ENCODE measurements around the gene DIP2C. TPM values are rescaled to one million over a fixed set of nuclear protein-coding genes. Genes with fewer than 3 reads are reported as not detected.

DIP2C gene
- total RNA-seq, 1 donor from 2014 or later: 10.1 TPM

- H3K4me1 Mint-ChIP-seq: peaks cover 59% of the 10 kb centered on the region
- TF ChIP-seq CTCF (IDR thresholded peaks at IDR 0.05) (no peak), EZH2 (IDR thresholded peaks at IDR 0.05) (no peak), EZH2phosphoT487 (IDR thresholded peaks at IDR 0.05) (no peak)
- Histone ChIP-seq H2AFZ (replicated peaks) (no peak overlapping the region), H3K27me3 (no peaks in the 10 kb centered on the region), H3K4me3 (no peak overlapping the region), H3K27ac (no peak overlapping the region), H3K36me3 (no peaks in the 10 kb centered on the region), H3K4me1 (peaks cover 41% of the 10 kb centered on the region), H3K4me2 (no peak overlapping the region), H3K9ac (no peak overlapping the region), H3K9me3 (ENCODE audit: low read depth) (no peaks in the 10 kb centered on the region), H3K79me2 (ENCODE audit: low read depth) (peaks cover 29% of the 10 kb centered on the region), H4K20me1 (ENCODE audit: low read depth) (peaks cover 82% of the 10 kb centered on the region), H3F3A (ENCODE audit: low read depth) (peaks cover 23% of the 10 kb centered on the region)
- no peaks in the 10 kb centered on the region for H3K9me3 Mint-ChIP-seq
- H3K4me3 Mint-ChIP-seq: no peak overlapping the region
- peaks cover 2% of the 10 kb centered on the region for H3K27me3 Mint-ChIP-seq (ENCODE audit: insufficient read depth, low read depth)
- peaks cover 6% of the 10 kb centered on the region for H3K36me3 Mint-ChIP-seq
- DNase-seq (ENCODE audit: low spot score): peak; percentile 36
- no peak overlapping the region for H3K27ac Mint-ChIP-seq
These were observed 169.1 kb downstream of the DIP2C start for GRCh38 chr10:520402-520787.

GRCh38 chr10:519716-520401, 169.6 kb downstream of the DIP2C start:
- no peak for DNase-seq (ENCODE audit: low spot score)
- H3K27ac ChIP-seq: no peak overlapping the region
- H2AFZ ChIP-seq (replicated peaks): no peak overlapping the region
- H4K20me1 ChIP-seq (ENCODE audit: low read depth): peaks cover 81% of the 10 kb centered on the region
- H3K27me3 Mint-ChIP-seq (ENCODE audit: insufficient read depth, low read depth): peaks cover 2% of the 10 kb centered on the region
- no peak overlapping the region for H3K4me2 ChIP-seq
- no peaks in the 10 kb centered on the region for H3K9me3 Mint-ChIP-seq
- peaks cover 57% of the 10 kb centered on the region for H3K4me1 Mint-ChIP-seq
- TF ChIP-seq EZH2 (IDR thresholded peaks at IDR 0.05) (no peak), EZH2phosphoT487 (IDR thresholded peaks at IDR 0.05) (no peak), CTCF (IDR thresholded peaks at IDR 0.05) (no peak)
- H3F3A ChIP-seq (ENCODE audit: low read depth): peaks cover 23% of the 10 kb centered on the region
- H3K36me3 Mint-ChIP-seq: peaks cover 6% of the 10 kb centered on the region
- H3K27ac Mint-ChIP-seq: no peak overlapping the region
- H3K27me3 ChIP-seq: no peaks in the 10 kb centered on the region
- H3K36me3 ChIP-seq: no peaks in the 10 kb centered on the region
- peaks cover 41% of the 10 kb centered on the region for H3K4me1 ChIP-seq
- no peak overlapping the region for H3K4me3 Mint-ChIP-seq
- peaks cover 23% of the 10 kb centered on the region for H3K79me2 ChIP-seq (ENCODE audit: low read depth)
- no peaks in the 10 kb centered on the region for H3K9me3 ChIP-seq (ENCODE audit: low read depth)
- H3K4me3 ChIP-seq: no peak overlapping the region
- no peak overlapping the region for H3K9ac ChIP-seq

GRCh38 chr10:519055-519715, 170.3 kb downstream of the DIP2C start:
- no peak overlapping the region for H3K4me3 ChIP-seq
- H3K27me3 Mint-ChIP-seq (ENCODE audit: insufficient read depth, low read depth): peaks cover 2% of the 10 kb centered on the region
- H3K9ac ChIP-seq: no peak overlapping the region
- peaks cover 60% of the 10 kb centered on the region for H3K4me1 Mint-ChIP-seq
- no peak overlapping the region for H3K4me2 ChIP-seq
- TF ChIP-seq EZH2phosphoT487 (IDR thresholded peaks at IDR 0.05) (no peak), CTCF (IDR thresholded peaks at IDR 0.05) (no peak)
- H3K9me3 ChIP-seq (ENCODE audit: low read depth): no peaks in the 10 kb centered on the region
- H3K9me3 Mint-ChIP-seq: no peaks in the 10 kb centered on the region
- no peak overlapping the region for H3K27ac Mint-ChIP-seq
- H3K79me2 ChIP-seq (ENCODE audit: low read depth): peaks cover 21% of the 10 kb centered on the region
- H4K20me1 ChIP-seq (ENCODE audit: low read depth): peaks cover 81% of the 10 kb centered on the region
- no peaks in the 10 kb centered on the region for H3K27me3 ChIP-seq
- H3K36me3 Mint-ChIP-seq: peaks cover 6% of the 10 kb centered on the region
- H3K4me3 Mint-ChIP-seq: no peak overlapping the region
- peaks cover 41% of the 10 kb centered on the region for H3K4me1 ChIP-seq
- H3F3A ChIP-seq (ENCODE audit: low read depth): peaks cover 23% of the 10 kb centered on the region
- no peaks in the 10 kb centered on the region for H3K36me3 ChIP-seq
- no peak for DNase-seq (ENCODE audit: low spot score)
- H2AFZ ChIP-seq (replicated peaks): no peak overlapping the region
- H3K27ac ChIP-seq: peak overlapping the region; percentile 53

Measured in neural progenitor cell (in vitro differentiated cells).